HCT116 (cell line): ENCODE results near the gene LRRC10. TPM values are rescaled to one million over a fixed set of nuclear protein-coding genes. Genes with fewer than 3 reads are reported as not detected.

ENCODE experiments used
- ATAC-seq: fragments of 200-7000 bp; cut with Tn5 transposase; 2 replicates; pipeline ENCODE4 v1.9.1; 2020; ENCODE audit warnings: mild to moderate bottlenecking, moderate library complexity
- BruUV-seq: library from RNA; stranded (reverse); fragments of 400-500 nt; replicated peaks from 2 replicates; lab custom pipeline; 2021; lab: Mats Ljungman, UMichigan
- CTCF ChIA-PET: fragments of 300-600 bp; sonication (Branson Sonifier 250); formaldehyde crosslinking; loops from one replicate; lab custom pipeline; 2021; ENCODE audit warnings: antibody characterized with exemption; lab: Charles Lee
- POLR2A ChIA-PET: fragments of 300-600, 350-600 bp; sonication (Branson Sonifier 250); formaldehyde crosslinking; loops from one replicate; lab custom pipeline; 2021; ENCODE audit warnings: antibody characterized with exemption; lab: Charles Lee
- RAD21 ChIA-PET, 2 experiments: fragments of 300-600 bp; sonication (Branson Sonifier 250); formaldehyde crosslinking; loops; one replicate each; lab custom pipeline; 2023; ENCODE audit warnings: low total read pairs in 2 of 2; ENCODE audit not compliant: uncharacterized antibody in 2 of 2, unreplicated experiment in 2 of 2, low non-redundant PET in 1 of 2; lab: Charles Lee
- DNase-seq: peaks from one replicate; pipeline ENCODE4 v3.0.0-alpha.2; 2010; ENCODE audit warnings: low read depth, low spot score
- H2AFZ ChIP-seq: fragments of 200-600 bp; shearing (Covaris generic), sonication (generic); 2 replicates; pipeline ENCODE4 v1.6.1; 2017; ENCODE audit warnings: low read depth, mixed run types, mixed read lengths, antibody characterized with exemption, low read length; ENCODE audit not compliant: poor library complexity, severe bottlenecking
- H3K27ac ChIP-seq: 2 replicates; pipeline ENCODE4 v1.5.1; 2012; ENCODE audit warnings: low read depth, low read length
- H3K27me3 ChIP-seq: fragments of 200-600 bp; sonication (generic); 2 replicates; pipeline ENCODE4 v1.6.1; 2016; ENCODE audit warnings: mixed run types, low read length, mixed read lengths; ENCODE audit not compliant: insufficient read depth
- H3K36me3 ChIP-seq, 2 experiments: fragments of 200-500 bp in 1 of 2; fragments of 200-600 bp in 1 of 2; sonication (Bioruptor generic) in 1 of 2; sonication (generic) in 1 of 2; 2 replicates each; pipeline versions ENCODE4 v1.5.1 to v1.6.1; 2014 to 2016; ENCODE audit warnings: low read length in 2 of 2, inconsistent platforms in 1 of 2, mixed read lengths in 1 of 2, mixed run types in 1 of 2; ENCODE audit not compliant: insufficient read depth in 2 of 2, control insufficient read depth in 1 of 2
- H3K4me1 ChIP-seq, 2 experiments: fragments of 200-600 bp in 1 of 2; sonication (generic) in 1 of 2; 2 replicates each; pipeline versions ENCODE4 v1.5.1 to v1.6.1; 2012 to 2017; ENCODE audit warnings: low read length in 2 of 2, inconsistent platforms in 1 of 2, mild to moderate bottlenecking in 1 of 2, mixed read lengths in 1 of 2, mixed run types in 1 of 2, moderate library complexity in 1 of 2; ENCODE audit not compliant: insufficient read depth in 2 of 2, control insufficient read depth in 1 of 2
- H3K4me2 ChIP-seq: fragments of 200-600 bp; sonication (generic); 2 replicates; pipeline ENCODE4 v1.6.1; 2017; ENCODE audit warnings: mixed run types, low read length, mixed read lengths
- H3K4me3 ChIP-seq, 2 experiments: fragments of 200-600 bp in 1 of 2; sonication (generic) in 1 of 2; replicated peaks in 1 of 2; 2 replicates each; pipeline ENCODE4 v1.5.1; 2011 to 2016; ENCODE audit warnings: low read length in 2 of 2, control low read depth in 1 of 2, low read depth in 1 of 2, mild to moderate bottlenecking in 1 of 2, mixed read lengths in 1 of 2, mixed run types in 1 of 2
- H3K79me2 ChIP-seq: fragments of 200-600 bp; sonication (generic); 2 replicates; pipeline ENCODE4 v1.6.1; 2017; ENCODE audit warnings: mild to moderate bottlenecking, mixed run types, low read length, moderate library complexity, mixed read lengths; ENCODE audit not compliant: insufficient read depth
- H3K9ac ChIP-seq: fragments of 200-600 bp; sonication (generic); 2 replicates; pipeline ENCODE4 v1.6.1; 2016; ENCODE audit warnings: low read length, mixed read lengths
- H3K9me2 ChIP-seq: fragments of 200-600 bp; sonication (generic), shearing (Covaris generic); 2 replicates; pipeline ENCODE4 v1.6.1; 2017; ENCODE audit warnings: mixed run types, mild to moderate bottlenecking, moderate library complexity; ENCODE audit not compliant: insufficient read depth
- H3K9me3 ChIP-seq, 2 experiments: fragments of 200-500 bp in 1 of 2; fragments of 200-600 bp in 1 of 2; sonication (Bioruptor generic) in 1 of 2; sonication (generic) in 1 of 2; 2 replicates each; pipeline ENCODE4 v1.6.1; 2014 to 2017; ENCODE audit warnings: low read length in 2 of 2, mixed read lengths in 2 of 2, inconsistent platforms in 1 of 2, low read depth in 1 of 2, mild to moderate bottlenecking in 1 of 2, mixed run types in 1 of 2, moderate library complexity in 1 of 2; ENCODE audit not compliant: control insufficient read depth in 1 of 2, insufficient read depth in 1 of 2
- H4K20me1 ChIP-seq: fragments of 200-600 bp; sonication (generic), shearing (Covaris generic); 2 replicates; pipeline ENCODE4 v1.6.1; 2017; ENCODE audit warnings: mixed run types, mild to moderate bottlenecking, moderate library complexity; ENCODE audit not compliant: insufficient read depth
- JUND ChIP-seq: IDR thresholded peaks from 2 replicates; pipeline ENCODE4 v1.6.1; 2012
- YY1 ChIP-seq: IDR thresholded peaks from 2 replicates; pipeline ENCODE4 v1.6.1; 2011; ENCODE audit warnings: low read length, low read depth, moderate library complexity, mild to moderate bottlenecking; ENCODE audit not compliant: insufficient replicate concordance; ENCODE audit errors: extremely low read depth
- ZNF274 ChIP-seq: fragments of 200-500 bp; sonication (Bioruptor generic); IDR thresholded peaks from 2 replicates; pipeline ENCODE4 v1.6.1; 2014; ENCODE audit warnings: mild to moderate bottlenecking, low read depth, low read length, inconsistent platforms
- intact Hi-C: fragments of 100-400 bp; cut with micrococcal nuclease; formaldehyde crosslinking; loops from 2 replicates; pipeline ENCODE4 v1.10.0; 2022
- microRNA-seq: library from miRNA; unstranded; fragments of <30 nt; microRNA quantifications from one replicate; pipeline ENCODE4, GENCODE V29; 2016; ENCODE audit warnings: borderline number of aligned reads
- total RNA-seq: library from RNA; stranded (reverse); gene quantifications from one replicate; pipeline ENCODE4 v1.2.1, GENCODE V29; 2021; ENCODE audit not compliant: unreplicated experiment
- TF ChIP-seq, protein P1 (sequence below), 3 experiments: fragments of 200-600 bp in 1 of 3; sonication (generic) in 1 of 3; IDR thresholded peaks in 2 of 3; conservative IDR thresholded peaks in 1 of 3; 2 replicates each; pipeline ENCODE4 v1.5.1; 2012 to 2017; ENCODE audit warnings: low read depth in 2 of 3, low read length in 2 of 3, antibody characterized with exemption in 1 of 3, borderline replicate concordance in 1 of 3, control low read depth in 1 of 3, mild to moderate bottlenecking in 1 of 3, mixed read lengths in 1 of 3, mixed run types in 1 of 3, moderate library complexity in 1 of 3; ENCODE audit not compliant: insufficient read depth in 1 of 3

LRRC10 gene
- total RNA-seq, 1 experiment from 2014 or later = not detected

- POLR2A ChIA-PET = no interaction called here
- H3K9me2 ChIP-seq = no peaks in the 10 kb centered on the region
- DNase-seq (no peak), ATAC-seq (no peak)
- peaks cover 0 to 1% of the 10 kb centered on the region in 2 experiments; a peak in 1 of 4 replicates for H3K4me1 ChIP-seq
- H3K36me3 ChIP-seq = no peaks in the 10 kb centered on the region
- H3K27ac ChIP-seq = no peak overlapping the region
- TF ChIP-seq ZNF274 (no peak), YY1 (no peak), JUND (no peak)
- TF ChIP-seq, protein P1, sequence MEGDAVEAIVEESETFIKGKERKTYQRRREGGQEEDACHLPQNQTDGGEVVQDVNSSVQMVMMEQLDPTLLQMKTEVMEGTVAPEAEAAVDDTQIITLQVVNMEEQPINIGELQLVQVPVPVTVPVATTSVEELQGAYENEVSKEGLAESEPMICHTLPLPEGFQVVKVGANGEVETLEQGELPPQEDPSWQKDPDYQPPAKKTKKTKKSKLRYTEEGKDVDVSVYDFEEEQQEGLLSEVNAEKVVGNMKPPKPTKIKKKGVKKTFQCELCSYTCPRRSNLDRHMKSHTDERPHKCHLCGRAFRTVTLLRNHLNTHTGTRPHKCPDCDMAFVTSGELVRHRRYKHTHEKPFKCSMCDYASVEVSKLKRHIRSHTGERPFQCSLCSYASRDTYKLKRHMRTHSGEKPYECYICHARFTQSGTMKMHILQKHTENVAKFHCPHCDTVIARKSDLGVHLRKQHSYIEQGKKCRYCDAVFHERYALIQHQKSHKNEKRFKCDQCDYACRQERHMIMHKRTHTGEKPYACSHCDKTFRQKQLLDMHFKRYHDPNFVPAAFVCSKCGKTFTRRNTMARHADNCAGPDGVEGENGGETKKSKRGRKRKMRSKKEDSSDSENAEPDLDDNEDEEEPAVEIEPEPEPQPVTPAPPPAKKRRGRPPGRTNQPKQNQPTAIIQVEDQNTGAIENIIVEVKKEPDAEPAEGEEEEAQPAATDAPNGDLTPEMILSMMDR (IDR thresholded peaks at IDR 0.05 in 2 of 3, conservative IDR thresholded peaks at IDR 0.05 in 1 of 3; ENCODE audit: borderline replicate concordance in 1 of 3, insufficient read depth in 1 of 3, low read depth in 2 of 3, low read length in 2 of 3) = no peak
- no TSS peak for BruUV-seq
- CTCF ChIA-PET = no interaction called here
- H3K4me2 ChIP-seq = no peak overlapping the region
- RAD21 ChIA-PET = no interaction called here
- intact Hi-C loops = no loop called here
- H3K4me3 ChIP-seq = no peak overlapping the region
- no peaks in the 10 kb centered on the region for H3K9me3 ChIP-seq
- H4K20me1 ChIP-seq = no peaks in the 10 kb centered on the region
- H3K27me3 ChIP-seq = no peaks in the 10 kb centered on the region
- H2AFZ ChIP-seq = no peak overlapping the region
- peaks cover 26% of the 10 kb centered on the region for H3K79me2 ChIP-seq
- H3K9ac ChIP-seq = no peak overlapping the region
Measured at GRCh38 chr12:69563166-69563762, 47.4 kb downstream of the LRRC10 start.

Small RNA genes within 50 kb of the gene (microRNA-seq; reads per million reads assigned to microRNA genes)
- gene MIR3913-1 = not detected
- gene MIR3913-2 = not detected

Other genes starting within 250 kb of the LRRC10 start
- gene FRS2, start 140.5 kb downstream of the LRRC10 start, total RNA-seq = 14.7 TPM
- 398 TPM for gene CCT2, start 25.4 kb downstream of the LRRC10 start, total RNA-seq
- 0.54 TPM for gene BEST3, start 88.4 kb upstream of the LRRC10 start, total RNA-seq
- 31.3 TPM for gene RAB3IP, start 128.0 kb upstream of the LRRC10 start, total RNA-seq
- 0.30 TPM for gene MYRFL, start 214.3 kb upstream of the LRRC10 start, total RNA-seq